ENCODE data around the gene TSPO.

The TSPO gene

GRCh38 chr22:43159484-43160178 is 8.3 kb downstream of the TSPO start:
- FAIRE-seq: no peak

- FAIRE-seq: no peak
Measured at GRCh38 chr22:43160497-43161126, 9.3 kb downstream of the TSPO start.

GRCh38 chr22:43162412-43163150 is 11.2 kb downstream of the TSPO start:
- FAIRE-seq: no peak

GRCh38 chr22:43163241-43163795 is 12.0 kb downstream of the TSPO start:
- FAIRE-seq: no peak

GRCh38 chr22:43164636-43165035 is 13.3 kb downstream of the TSPO start:
- FAIRE-seq: no peak

GRCh38 chr22:43166132-43166930 is 15.0 kb downstream of the TSPO start:
- FAIRE-seq: no peak

GRCh38 chr22:43167001-43167589 is 15.7 kb downstream of the TSPO start:
- FAIRE-seq: no peak

- FAIRE-seq: no peak
Measured at GRCh38 chr22:43168471-43169309, 17.3 kb downstream of the TSPO start.

- no peak for FAIRE-seq
Measured at GRCh38 chr22:43169310-43170130, 18.2 kb downstream of the TSPO start.

- FAIRE-seq: no peak
Measured at GRCh38 chr22:43170131-43170480, 18.7 kb downstream of the TSPO start.

GRCh38 chr22:43171019-43171491 is 19.7 kb downstream of the TSPO start:
- no peak for FAIRE-seq

- no peak for FAIRE-seq
Measured at GRCh38 chr22:43171607-43172006, 20.2 kb downstream of the TSPO start.

GRCh38 chr22:43172191-43172590 is 20.8 kb downstream of the TSPO start:
- no peak for FAIRE-seq

- no peak for FAIRE-seq
Measured at GRCh38 chr22:43173566-43173965, 22.2 kb downstream of the TSPO start.

- no peak for FAIRE-seq
Measured at GRCh38 chr22:43173976-43174720, 22.8 kb downstream of the TSPO start.

- FAIRE-seq: no peak
Measured at GRCh38 chr22:43174941-43175531, 23.7 kb downstream of the TSPO start.

- FAIRE-seq: no peak
Measured at GRCh38 chr22:43176090-43176489, 24.7 kb downstream of the TSPO start.

- FAIRE-seq: no peak
Measured at GRCh38 chr22:43177479-43177878, 26.1 kb downstream of the TSPO start.

- no peak for FAIRE-seq
Measured at GRCh38 chr22:43179146-43179910, 28.0 kb downstream of the TSPO start.

All from G401.6 (cell line).